HuH-7.5 (cell line): ENCODE measurements around the gene CDC14B.

Experiments used
- DNase-seq: peaks from one replicate; pipeline ENCODE4 v3.0.0; 2011; ENCODE audit warnings: low spot score

CDC14B gene

GRCh38 chr9:96483733-96484390 is 135.8 kb downstream of the CDC14B start:
- DNase-seq = no peak

- DNase-seq = no peak
These were observed 136.4 kb downstream of the CDC14B start for GRCh38 chr9:96483197-96483596.

GRCh38 chr9:96482476-96482875 is 137.2 kb downstream of the CDC14B start:
- no peak for DNase-seq

GRCh38 chr9:96480736-96481135 is 138.9 kb downstream of the CDC14B start:
- DNase-seq = no peak

- no peak for DNase-seq
These were observed 140.7 kb downstream of the CDC14B start for GRCh38 chr9:96478829-96479371.

- no peak for DNase-seq
These were observed 143.1 kb downstream of the CDC14B start for GRCh38 chr9:96476591-96476990.

GRCh38 chr9:96476013-96476412 is 143.6 kb downstream of the CDC14B start:
- no peak for DNase-seq

- DNase-seq = no peak
These were observed 151.9 kb downstream of the CDC14B start for GRCh38 chr9:96467784-96468183.

GRCh38 chr9:96464426-96464825 is 155.2 kb downstream of the CDC14B start:
- no peak for DNase-seq

- DNase-seq = no peak
These were observed 157.1 kb downstream of the CDC14B start for GRCh38 chr9:96462541-96462940.

- no peak for DNase-seq
These were observed 158.3 kb downstream of the CDC14B start for GRCh38 chr9:96461336-96461735.

GRCh38 chr9:96460882-96461281 is 158.8 kb downstream of the CDC14B start:
- no peak for DNase-seq

GRCh38 chr9:96460470-96460869 is 159.2 kb downstream of the CDC14B start:
- no peak for DNase-seq

GRCh38 chr9:96459268-96460007 is 160.2 kb downstream of the CDC14B start:
- no peak for DNase-seq

GRCh38 chr9:96458226-96458625 is 161.4 kb downstream of the CDC14B start:
- no peak for DNase-seq

- no peak for DNase-seq
These were observed 162.4 kb downstream of the CDC14B start for GRCh38 chr9:96457266-96457665.

GRCh38 chr9:96453625-96454024 is 166.0 kb downstream of the CDC14B start:
- peak; percentile 42 for DNase-seq

GRCh38 chr9:96450613-96451528 is 168.8 kb downstream of the CDC14B start:
- DNase-seq = peak; percentile 54
